ENCODE data around the gene PTH1R.
"Not testable (repeated sequence)": the region's sequence is repeated elsewhere in the genome, so short reads cannot be mapped to it uniquely, and the experiment has no call there.

Gene PTH1R

DNA sequence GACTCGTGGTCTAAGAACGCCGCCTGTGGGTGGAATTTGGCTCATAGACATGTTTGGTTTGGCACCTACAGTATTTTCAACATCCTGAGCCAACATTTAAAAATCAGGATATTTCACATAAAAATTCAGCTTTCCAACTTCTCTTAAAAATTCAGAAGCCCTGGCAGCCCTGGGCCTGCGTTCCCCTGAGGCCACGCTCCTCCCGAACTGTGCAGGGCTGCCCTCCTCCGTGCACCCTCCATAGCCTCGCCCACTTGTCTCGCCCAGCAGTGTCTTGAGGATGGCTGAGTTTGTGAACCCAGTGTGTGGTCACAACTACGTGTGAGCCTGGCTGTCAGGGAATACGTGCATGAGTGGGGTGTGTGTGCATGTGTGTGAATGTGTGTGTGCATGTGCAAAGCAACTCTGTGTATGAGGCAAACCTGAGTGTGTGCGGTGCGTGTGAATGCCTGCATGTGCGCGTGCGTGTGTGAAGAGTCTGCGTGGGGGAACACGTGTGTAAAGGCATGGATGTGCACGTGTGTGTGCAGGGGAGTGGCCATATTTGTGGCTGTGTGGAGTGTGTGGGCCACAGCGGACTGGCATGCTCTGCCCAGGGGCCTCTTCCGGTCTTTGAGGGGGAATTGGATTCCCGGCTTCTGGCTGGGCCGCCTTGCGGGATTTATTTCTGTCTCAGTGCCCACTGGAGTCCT, 30.9 kb downstream of the PTH1R start:
- no peak overlapping the region for H3K4me3 ChIP-seq (ENCODE audit: extremely low read depth, insufficient read depth, low read length, poor library complexity, severe bottlenecking)
- H3K27ac ChIP-seq (ENCODE audit: low read depth, low read length, severe bottlenecking) = no peak overlapping the region
- 93 to 94% methylated on average over 20 to 21 of the region's 24 CpGs for WGBS, 2 experiments (ENCODE audit: insufficient coverage in 2 of 2)

DNA sequence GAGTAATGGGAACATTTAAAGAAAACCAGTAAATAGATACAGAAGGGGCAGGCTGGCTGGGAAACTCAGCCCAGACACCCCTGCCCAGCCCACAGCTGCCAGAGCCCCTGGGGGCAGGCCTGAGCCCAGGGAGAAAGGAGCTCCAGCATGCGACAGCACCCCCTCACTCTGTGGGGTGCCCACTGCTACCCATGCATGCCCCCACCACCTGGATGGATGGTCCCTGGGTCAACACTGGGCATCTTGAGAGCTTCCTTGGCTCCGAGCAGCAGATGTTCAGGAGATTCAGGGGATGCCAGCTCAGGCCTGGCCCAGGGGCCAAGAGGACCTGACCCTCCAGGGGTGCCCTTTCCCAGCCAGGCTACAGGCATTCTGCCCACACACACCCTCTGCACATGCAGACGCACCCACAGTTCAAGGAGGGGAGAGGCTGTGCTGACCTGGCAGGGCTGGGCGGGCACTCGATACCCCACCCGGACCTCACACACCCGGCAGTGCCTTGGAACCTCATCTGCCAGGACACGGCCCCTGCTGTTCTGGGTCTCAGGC, 31.5 kb downstream of the PTH1R start:
- Histone ChIP-seq H3K27ac (ENCODE audit: low read depth, low read length, severe bottlenecking) (no peak overlapping the region), H3K9me3 (ENCODE audit: control insufficient read depth, low read length) (no peaks in the 10 kb centered on the region), H3K4me3 (ENCODE audit: extremely low read depth, insufficient read depth, low read length, poor library complexity, severe bottlenecking) (no peak overlapping the region), H3K36me3 (ENCODE audit: control insufficient read depth, insufficient read depth, low read length) (no peaks in the 10 kb centered on the region), H3K4me1 (ENCODE audit: control insufficient read depth, insufficient read depth, low read length, poor library complexity, severe bottlenecking) (peaks cover 5% of the 10 kb centered on the region)
- 71 to 88% methylated on average over 4 to 8 of the region's 8 CpGs for WGBS, 2 experiments (ENCODE audit: insufficient coverage in 2 of 2)

More for the DNA sequence above, 30.9 kb downstream of the PTH1R start:
- Histone ChIP-seq H3K4me1 (ENCODE audit: control insufficient read depth, insufficient read depth, low read length, poor library complexity, severe bottlenecking) (peaks cover 11% of the 10 kb centered on the region), H3K36me3 (ENCODE audit: control insufficient read depth, insufficient read depth, low read length) (no peaks in the 10 kb centered on the region), H3K9me3 (ENCODE audit: control insufficient read depth, low read length) (no peaks in the 10 kb centered on the region)

DNA sequence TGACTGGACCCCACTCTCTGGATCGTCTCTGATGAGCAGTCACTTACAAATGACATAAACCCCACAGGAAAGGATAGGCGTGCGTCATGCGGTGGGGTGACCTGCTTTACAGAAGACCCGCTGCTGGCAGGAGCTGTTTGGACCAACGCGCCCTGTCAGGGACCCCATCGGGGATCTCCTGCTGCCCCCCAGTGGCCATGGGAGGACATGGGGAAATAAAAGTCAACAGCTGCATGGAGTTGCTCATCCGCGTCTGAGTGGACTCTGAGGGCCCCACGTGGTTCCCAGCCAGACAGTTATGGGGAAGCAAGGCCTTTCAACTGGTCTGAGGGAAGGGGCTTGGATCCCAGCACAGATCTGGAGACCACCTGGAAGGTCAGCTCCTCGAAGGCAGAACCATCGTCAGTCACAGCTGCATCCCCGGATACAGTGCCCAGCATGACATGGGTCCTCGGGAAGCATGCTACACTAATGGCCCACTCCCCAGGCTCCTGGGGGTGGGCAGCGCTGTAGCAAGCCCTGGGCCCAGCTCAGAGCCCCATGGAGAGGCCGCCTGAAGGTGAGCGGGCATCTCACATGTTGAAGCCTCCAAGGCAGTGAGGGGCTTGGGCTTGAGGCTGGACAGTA, 32.1 kb downstream of the PTH1R start:
- 28 to 29% methylated on average over 13 to 18 of the region's 18 CpGs for WGBS, 2 experiments (ENCODE audit: insufficient coverage in 2 of 2)
- no peak overlapping the region for H3K27ac ChIP-seq (ENCODE audit: low read depth, low read length, severe bottlenecking)

DNA sequence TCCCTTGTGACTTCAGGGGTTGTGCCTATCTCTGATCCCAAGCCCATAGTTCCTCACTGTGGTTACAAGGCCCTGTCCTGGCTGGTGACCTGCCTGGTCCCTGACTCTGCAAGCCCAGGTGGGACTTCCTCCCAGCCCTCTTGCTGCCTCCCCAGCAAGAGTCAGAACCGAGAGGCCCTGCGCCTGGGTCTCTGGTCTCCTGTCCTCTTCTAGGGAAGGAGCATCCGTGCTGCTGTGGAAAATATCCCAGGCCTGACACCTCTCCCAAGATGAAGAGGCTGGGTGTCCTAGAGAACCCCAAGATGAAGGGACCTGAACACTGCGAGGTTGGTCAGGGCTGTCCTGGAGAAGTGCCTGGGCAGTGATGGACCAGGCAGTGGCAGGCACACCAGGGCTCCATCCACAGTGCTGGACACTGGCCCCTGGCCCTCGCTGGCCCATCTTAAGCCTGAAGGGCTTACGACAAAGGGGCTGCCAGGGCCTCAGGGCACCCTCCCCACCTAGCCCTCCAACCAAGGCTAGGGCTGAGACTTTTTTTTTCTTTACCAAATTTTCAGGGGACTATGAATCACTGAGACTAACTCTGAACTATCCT, 32.7 kb downstream of the PTH1R start:
- 89 to 94% methylated on average over 3 to 5 of the region's 6 CpGs for WGBS, 2 experiments (ENCODE audit: insufficient coverage in 2 of 2)
- H3K4me3 ChIP-seq (ENCODE audit: extremely low read depth, insufficient read depth, low read length, poor library complexity, severe bottlenecking) = no peak overlapping the region
- H3K36me3 ChIP-seq (ENCODE audit: control insufficient read depth, insufficient read depth, low read length) = no peaks in the 10 kb centered on the region
- no peak overlapping the region for H3K27ac ChIP-seq (ENCODE audit: low read depth, low read length, severe bottlenecking)
- H3K4me1 ChIP-seq (ENCODE audit: control insufficient read depth, insufficient read depth, low read length, poor library complexity, severe bottlenecking) = peaks cover 3% of the 10 kb centered on the region
- H3K9me3 ChIP-seq (ENCODE audit: control insufficient read depth, low read length) = no peaks in the 10 kb centered on the region

More for the DNA sequence above, 32.1 kb downstream of the PTH1R start:
- Histone ChIP-seq H3K4me3 (ENCODE audit: extremely low read depth, insufficient read depth, low read length, poor library complexity, severe bottlenecking) (no peak overlapping the region), H3K36me3 (ENCODE audit: control insufficient read depth, insufficient read depth, low read length) (no peaks in the 10 kb centered on the region), H3K9me3 (ENCODE audit: control insufficient read depth, low read length) (no peaks in the 10 kb centered on the region), H3K4me1 (ENCODE audit: control insufficient read depth, insufficient read depth, low read length, poor library complexity, severe bottlenecking) (peaks cover 3% of the 10 kb centered on the region)

DNA sequence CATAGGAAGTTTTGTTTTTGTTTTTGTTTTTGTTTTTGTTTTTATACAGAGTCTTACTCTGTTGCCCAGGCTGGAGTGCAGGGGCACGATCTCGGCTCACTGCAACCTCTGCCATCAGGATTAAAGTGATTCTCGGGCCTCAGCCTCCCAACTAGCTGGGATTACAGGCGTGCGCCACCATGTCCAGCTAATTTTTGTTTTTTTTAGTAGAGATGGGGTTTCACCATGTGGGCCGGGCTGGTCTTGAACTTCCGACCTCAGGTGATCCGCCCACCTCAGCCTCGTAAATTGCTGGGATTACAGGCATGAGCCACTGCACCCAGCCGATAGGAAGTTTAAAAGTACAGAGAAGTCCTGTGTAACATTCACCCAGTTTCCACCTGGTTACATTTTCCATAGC, 33.4 kb downstream of the PTH1R start:
- not testable (repeated sequence) for H3K36me3 ChIP-seq (ENCODE audit: control insufficient read depth, insufficient read depth, low read length); H3K4me3 ChIP-seq (ENCODE audit: extremely low read depth, insufficient read depth, low read length, poor library complexity, severe bottlenecking)
- 75 to 93% methylated on average over 7 to 8 of the region's 10 CpGs for WGBS, 2 experiments (ENCODE audit: insufficient coverage in 2 of 2)

DNA sequence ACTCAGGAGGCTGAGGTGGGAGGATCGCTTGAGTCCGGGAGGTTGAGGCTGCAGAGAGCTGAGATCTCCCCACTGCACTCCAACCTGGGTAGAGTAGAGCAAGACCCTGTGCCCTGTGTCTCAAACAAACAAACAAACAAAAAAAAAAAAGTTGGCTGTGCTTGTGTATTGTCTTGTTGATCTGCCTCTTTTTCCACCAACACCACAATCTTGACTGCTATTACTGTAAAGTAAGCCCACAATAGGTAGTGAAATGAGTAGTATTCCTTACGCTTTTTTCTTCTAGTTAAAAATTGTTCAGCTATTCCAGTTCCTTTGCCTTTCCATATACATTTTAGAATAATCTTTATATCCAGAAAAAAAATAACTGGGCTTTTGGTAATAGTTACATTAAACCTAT, 35.5 kb downstream of the PTH1R start:
- WGBS, 2 experiments (ENCODE audit: insufficient coverage in 2 of 2) = no CpG with 5 or more reads among the region's 3 CpGs

More for the DNA sequence above, 33.4 kb downstream of the PTH1R start:
- not testable (repeated sequence) for H3K27ac ChIP-seq (ENCODE audit: low read depth, low read length, severe bottlenecking); H3K4me1 ChIP-seq (ENCODE audit: control insufficient read depth, insufficient read depth, low read length, poor library complexity, severe bottlenecking); H3K9me3 ChIP-seq (ENCODE audit: control insufficient read depth, low read length)

DNA sequence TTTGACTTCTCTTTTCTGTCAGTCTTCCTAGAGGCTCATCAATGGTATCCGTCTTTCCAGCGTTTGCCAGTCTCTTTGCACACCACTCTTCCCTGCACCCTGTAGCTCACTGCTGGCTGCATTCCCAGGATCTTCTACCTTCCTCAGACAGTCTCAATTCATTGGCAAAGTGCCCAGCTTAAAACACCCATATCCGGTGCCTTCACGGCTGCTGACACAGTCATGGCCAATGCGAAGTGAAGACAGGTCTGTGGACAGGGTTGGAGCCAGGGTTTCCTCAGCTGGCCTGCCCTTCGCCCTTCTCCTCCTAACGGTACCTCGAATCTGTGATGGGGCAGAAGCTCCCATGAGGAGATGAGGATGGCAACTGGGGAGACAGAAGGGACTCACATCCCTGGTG, 36.1 kb downstream of the PTH1R start:
- peaks cover 3% of the 10 kb centered on the region for H3K4me1 ChIP-seq (ENCODE audit: control insufficient read depth, insufficient read depth, low read length, poor library complexity, severe bottlenecking)
- no peak overlapping the region for H3K4me3 ChIP-seq (ENCODE audit: extremely low read depth, insufficient read depth, low read length, poor library complexity, severe bottlenecking)
- H3K27ac ChIP-seq (ENCODE audit: low read depth, low read length, severe bottlenecking) = no peak overlapping the region
- WGBS, 2 experiments (ENCODE audit: insufficient coverage in 2 of 2) = 93 to 95% methylated on average over 8 of the region's 8 CpGs
- peaks cover 17% of the 10 kb centered on the region for H3K9me3 ChIP-seq (ENCODE audit: control insufficient read depth, low read length)
- peaks cover 30% of the 10 kb centered on the region for H3K36me3 ChIP-seq (ENCODE audit: control insufficient read depth, insufficient read depth, low read length)

More for the DNA sequence above, 35.5 kb downstream of the PTH1R start:
- Histone ChIP-seq H3K36me3 (ENCODE audit: control insufficient read depth, insufficient read depth, low read length) (peaks cover 24% of the 10 kb centered on the region), H3K9me3 (ENCODE audit: control insufficient read depth, low read length) (peaks cover 11% of the 10 kb centered on the region), H3K4me1 (ENCODE audit: control insufficient read depth, insufficient read depth, low read length, poor library complexity, severe bottlenecking) (peaks cover 3% of the 10 kb centered on the region), H3K27ac (ENCODE audit: low read depth, low read length, severe bottlenecking) (no peak overlapping the region), H3K4me3 (ENCODE audit: extremely low read depth, insufficient read depth, low read length, poor library complexity, severe bottlenecking) (no peak overlapping the region)

DNA sequence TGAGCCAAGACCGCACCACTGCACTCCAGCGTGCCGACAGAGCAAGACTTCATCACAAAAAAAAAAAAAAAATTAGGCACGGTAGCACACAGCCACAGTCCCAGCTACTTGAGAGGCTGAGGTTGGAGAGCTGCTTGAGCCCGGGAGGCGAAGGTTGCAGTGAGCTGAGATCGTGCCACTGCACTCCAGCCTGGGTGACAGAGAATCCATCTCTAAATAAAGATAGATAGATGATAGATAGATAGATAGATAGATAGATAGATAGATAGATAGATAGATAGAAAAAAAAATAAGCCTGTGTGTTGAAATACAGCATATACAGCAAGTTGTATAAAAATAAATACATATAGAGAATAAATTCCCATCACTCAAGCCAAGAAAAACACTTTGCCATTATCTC, 37.3 kb downstream of the PTH1R start:
- Histone ChIP-seq H3K4me1 (ENCODE audit: control insufficient read depth, insufficient read depth, low read length, poor library complexity, severe bottlenecking) (no peaks in the 10 kb centered on the region), H3K9me3 (ENCODE audit: control insufficient read depth, low read length) (peaks cover 26% of the 10 kb centered on the region), H3K36me3 (ENCODE audit: control insufficient read depth, insufficient read depth, low read length) (peaks cover 42% of the 10 kb centered on the region), H3K4me3 (ENCODE audit: extremely low read depth, insufficient read depth, low read length, poor library complexity, severe bottlenecking) (no peak overlapping the region), H3K27ac (ENCODE audit: low read depth, low read length, severe bottlenecking) (no peak overlapping the region)
- 90 to 100% methylated on average over 2 to 3 of the region's 7 CpGs for WGBS, 2 experiments (ENCODE audit: insufficient coverage in 2 of 2)

DNA sequence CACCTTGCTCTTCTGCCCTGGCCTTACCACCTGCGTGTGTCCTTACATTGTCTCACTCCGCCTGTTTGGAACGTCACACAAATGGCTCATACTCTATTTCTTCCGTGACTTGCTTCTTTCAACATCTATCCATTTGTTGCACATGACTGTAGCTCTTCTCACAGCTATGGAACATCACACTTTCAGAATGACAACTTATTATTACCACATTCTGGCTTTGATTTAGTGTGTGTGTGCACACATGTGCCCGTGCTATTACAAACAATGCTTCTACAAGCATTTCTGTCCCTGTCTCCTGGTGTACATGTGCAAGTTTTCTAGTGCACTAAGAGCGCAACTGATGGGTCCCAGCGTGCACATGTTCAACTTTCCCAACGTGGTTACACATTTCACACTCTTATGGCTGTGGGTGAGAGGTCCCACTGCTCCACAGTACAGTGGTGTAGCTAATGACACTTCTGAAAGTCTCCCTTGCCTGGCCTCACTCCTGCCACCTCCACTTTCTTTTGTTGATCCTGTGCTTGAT, 37.8 kb downstream of the PTH1R start:
- no peak overlapping the region for H3K4me3 ChIP-seq (ENCODE audit: extremely low read depth, insufficient read depth, low read length, poor library complexity, severe bottlenecking)
- H3K4me1 ChIP-seq (ENCODE audit: control insufficient read depth, insufficient read depth, low read length, poor library complexity, severe bottlenecking) = no peaks in the 10 kb centered on the region
- H3K9me3 ChIP-seq (ENCODE audit: control insufficient read depth, low read length) = peaks cover 26% of the 10 kb centered on the region
- H3K27ac ChIP-seq (ENCODE audit: low read depth, low read length, severe bottlenecking) = no peak overlapping the region
- H3K36me3 ChIP-seq (ENCODE audit: control insufficient read depth, insufficient read depth, low read length) = peaks cover 47% of the 10 kb centered on the region
- 95 to 97% methylated on average over 6 to 8 of the region's 8 CpGs for WGBS, 2 experiments (ENCODE audit: insufficient coverage in 2 of 2)

DNA sequence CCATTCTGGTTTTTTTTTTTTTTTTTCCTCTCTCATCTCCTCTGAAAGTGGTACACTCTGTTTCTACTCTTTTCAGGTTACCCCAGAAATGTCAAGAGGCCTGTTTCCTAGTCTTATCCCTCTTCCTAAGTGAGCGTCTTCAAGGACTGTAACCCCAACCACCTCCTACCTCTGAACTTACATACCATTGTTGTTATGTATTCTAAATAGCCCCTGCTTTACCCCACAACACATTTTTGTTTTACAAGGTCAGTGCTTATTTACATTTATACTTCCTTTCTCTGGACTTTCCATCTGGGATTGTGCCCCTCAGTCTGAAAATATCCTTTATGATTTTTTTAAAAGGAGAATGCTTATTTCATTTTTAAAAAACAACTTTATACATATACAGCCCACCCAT, 38.8 kb downstream of the PTH1R start:
- Histone ChIP-seq H3K9me3 (ENCODE audit: control insufficient read depth, low read length) (peaks cover 26% of the 10 kb centered on the region), H3K4me3 (ENCODE audit: extremely low read depth, insufficient read depth, low read length, poor library complexity, severe bottlenecking) (no peak overlapping the region), H3K27ac (ENCODE audit: low read depth, low read length, severe bottlenecking) (no peak overlapping the region), H3K36me3 (ENCODE audit: control insufficient read depth, insufficient read depth, low read length) (peaks cover 57% of the 10 kb centered on the region), H3K4me1 (ENCODE audit: control insufficient read depth, insufficient read depth, low read length, poor library complexity, severe bottlenecking) (no peaks in the 10 kb centered on the region)
- 80% methylated on average over 1 of the region's 1 CpG; no CpG with 5 or more reads in 1 of the 2 experiments for WGBS, 2 experiments (ENCODE audit: insufficient coverage in 2 of 2)
